RCC 7860 (cell line): ENCODE measurements around the gene AGBL1.
A peak's percentile ranks its signal among the peaks of the same experiment; 100 is the strongest.
"Not testable (repeated sequence)": the region's sequence is repeated elsewhere in the genome, so short reads cannot be mapped to it uniquely, and the experiment has no call there.

Experiments used
- DNase-seq: peaks from one replicate; pipeline ENCODE4 v3.0.0-alpha.2; 2015; ENCODE audit warnings: low spot score
- FAIRE-seq: peaks from 2 replicates; lab custom pipeline; 2012; peaks lifted over from hg19 to GRCh38; lab: Jason Lieb, UNC

AGBL1 gene

DNA sequence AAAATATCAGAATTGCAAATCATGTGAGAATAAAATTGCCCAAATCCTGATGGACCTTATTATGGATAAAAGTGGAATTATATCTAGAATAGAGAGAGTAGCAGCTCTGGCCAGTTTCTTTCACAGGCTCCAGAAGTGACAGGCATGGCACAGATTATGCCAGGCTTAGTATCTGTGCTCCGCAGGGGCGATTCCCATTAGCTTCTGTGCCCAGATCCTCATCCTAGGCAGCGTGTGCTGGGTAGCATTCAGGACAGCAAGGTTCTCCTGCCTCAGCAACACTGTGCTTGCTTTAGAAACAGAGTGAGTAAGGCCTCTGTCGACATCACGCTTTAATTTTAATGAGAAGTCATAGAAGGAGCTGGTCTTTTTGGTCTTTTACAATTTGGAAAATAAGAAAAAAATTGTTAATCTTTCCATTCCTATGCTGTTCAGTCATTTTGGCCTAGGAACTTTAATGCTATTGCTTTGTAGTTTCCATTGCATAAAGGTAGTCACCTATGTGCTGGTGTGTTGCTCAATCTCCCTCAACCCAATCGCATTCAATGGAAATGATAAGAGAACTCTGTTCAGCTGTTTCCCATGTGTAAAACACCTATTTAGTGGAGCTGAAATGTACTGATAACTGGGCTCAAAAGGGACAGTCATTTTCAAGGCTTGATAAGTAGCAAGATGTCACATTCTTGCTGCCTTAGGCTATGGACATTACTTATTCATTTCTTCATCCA, 770.1 kb downstream of the AGBL1 start:
- FAIRE-seq (no peak), DNase-seq (no peak)

DNA sequence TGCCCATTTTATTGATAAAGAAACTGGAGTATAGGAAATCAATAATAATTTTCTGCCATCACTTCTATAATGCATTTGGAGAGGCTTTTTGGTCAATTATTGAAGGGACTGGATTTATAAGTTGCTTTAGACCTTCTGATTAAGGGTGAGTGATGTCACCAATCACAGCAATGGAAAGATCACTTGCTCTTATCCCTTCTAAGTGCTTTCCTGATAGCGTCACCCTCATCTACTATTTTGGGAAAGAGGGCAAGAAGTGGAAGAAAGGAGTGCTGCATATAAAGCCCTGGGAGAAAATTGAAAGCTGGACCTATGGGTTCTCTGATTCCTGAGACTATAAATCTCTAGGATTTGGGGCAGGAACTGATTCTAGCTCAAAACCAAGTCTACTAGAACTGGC, 771.3 kb downstream of the AGBL1 start:
- no peak for FAIRE-seq

DNA sequence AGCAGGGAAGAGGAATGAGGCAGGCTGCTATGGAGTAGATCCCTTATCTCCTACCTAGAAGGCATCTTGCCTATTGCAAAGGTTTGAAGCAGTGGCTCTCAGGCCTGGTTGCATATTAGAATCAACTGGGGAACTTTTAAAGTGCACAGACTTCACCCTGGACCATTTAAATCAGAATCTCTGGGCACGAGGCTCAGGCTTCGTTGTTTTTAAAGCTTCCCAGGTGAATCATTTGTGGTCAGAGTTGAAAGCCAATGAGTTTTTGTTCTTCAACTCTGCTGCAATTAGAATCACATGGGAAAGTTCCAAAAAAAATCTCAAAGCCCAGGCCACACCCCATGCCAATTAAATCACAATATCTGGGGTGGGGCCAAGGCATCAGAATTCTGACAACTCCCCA, 773.1 kb downstream of the AGBL1 start:
- DNase-seq (no peak), FAIRE-seq (no peak)

More for the DNA sequence above, 771.3 kb downstream of the AGBL1 start:
- DNase-seq, result no peak

DNA sequence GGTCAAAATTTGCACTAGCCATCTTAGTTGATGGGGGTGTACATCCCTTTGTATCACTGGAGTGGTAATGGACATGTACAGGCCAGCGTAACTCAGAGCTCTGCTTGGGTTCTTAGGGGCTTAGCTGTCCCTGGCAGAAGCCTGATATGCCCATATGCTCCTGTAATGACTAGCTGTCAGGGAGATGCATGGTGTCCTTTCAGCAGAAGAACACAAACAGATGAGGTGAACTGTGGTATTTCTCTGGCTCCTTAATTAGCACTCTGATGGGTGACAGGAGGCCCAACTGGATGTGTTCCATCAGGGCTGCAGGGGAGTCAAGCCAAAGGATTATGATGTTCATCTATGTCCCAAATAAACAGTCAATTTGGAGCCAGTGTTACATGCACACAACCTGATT, 774.5 kb downstream of the AGBL1 start:
- no peak for DNase-seq
- FAIRE-seq, result no peak

DNA sequence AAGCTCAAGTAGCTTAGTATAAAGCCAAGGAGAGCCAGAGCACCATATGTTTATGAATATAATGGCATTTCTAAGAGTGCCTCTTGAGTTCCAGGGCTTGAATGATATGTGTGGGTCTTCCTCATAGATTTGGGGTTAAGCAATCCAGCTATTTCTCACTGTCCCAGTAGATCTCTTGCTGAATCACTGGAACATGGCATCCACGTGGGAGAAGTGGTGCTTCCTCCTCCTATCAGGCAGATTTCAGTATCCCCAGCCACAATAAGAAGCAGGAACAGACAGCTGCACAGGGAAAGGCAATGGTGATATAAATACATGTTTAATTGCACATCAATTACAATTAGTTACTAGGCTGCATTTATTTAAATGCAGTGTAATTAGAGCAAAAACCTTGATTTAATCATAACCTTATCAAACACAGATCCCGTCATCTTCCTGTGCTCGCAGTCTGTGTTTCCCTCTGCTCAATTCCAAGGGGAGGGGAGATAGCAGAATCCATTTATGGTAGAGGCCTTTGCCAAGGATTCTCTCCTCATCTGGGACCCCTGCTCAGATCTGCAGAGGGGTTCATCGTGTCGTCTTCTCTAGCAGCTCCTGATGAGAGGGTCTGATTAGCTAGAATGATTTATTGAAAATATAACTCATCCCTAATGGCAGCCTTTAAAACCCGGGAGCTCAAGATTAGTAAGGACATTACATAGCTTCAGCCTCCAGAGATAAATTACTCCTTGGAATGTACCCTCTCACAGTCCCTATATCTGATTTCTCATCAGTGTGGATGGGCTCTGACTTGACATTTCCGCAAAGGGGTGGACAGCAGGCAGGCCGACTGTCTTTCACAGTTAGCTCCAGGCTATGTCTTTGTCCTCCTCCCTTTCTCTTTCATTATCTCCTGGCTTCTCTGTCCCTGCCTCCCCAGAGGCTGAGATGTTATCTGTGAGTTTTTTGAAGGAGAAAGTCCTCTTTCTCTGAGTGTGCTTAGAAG, 775.9 kb downstream of the AGBL1 start:
- DNase-seq, result no peak
- FAIRE-seq, result no peak

DNA sequence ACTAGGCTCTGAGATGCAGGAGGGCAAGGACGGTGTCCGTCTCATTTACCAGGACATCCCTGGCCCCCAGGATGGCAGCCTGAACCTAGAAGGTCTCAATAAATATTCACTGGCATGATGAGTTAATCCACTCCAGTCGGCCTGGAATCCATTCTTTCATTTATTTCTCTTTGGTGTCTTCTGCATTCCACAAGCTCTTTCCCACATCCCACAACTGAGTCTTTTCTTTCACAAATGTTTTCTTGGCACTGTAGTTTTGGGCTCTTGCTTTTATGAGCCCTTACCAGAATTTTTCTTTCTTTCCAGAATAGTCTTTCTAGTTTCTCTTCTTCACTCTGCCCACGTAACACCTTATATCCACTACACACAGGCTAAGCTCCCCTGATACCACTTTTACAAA, 778.0 kb downstream of the AGBL1 start:
- no peak for FAIRE-seq
- no peak for DNase-seq

DNA sequence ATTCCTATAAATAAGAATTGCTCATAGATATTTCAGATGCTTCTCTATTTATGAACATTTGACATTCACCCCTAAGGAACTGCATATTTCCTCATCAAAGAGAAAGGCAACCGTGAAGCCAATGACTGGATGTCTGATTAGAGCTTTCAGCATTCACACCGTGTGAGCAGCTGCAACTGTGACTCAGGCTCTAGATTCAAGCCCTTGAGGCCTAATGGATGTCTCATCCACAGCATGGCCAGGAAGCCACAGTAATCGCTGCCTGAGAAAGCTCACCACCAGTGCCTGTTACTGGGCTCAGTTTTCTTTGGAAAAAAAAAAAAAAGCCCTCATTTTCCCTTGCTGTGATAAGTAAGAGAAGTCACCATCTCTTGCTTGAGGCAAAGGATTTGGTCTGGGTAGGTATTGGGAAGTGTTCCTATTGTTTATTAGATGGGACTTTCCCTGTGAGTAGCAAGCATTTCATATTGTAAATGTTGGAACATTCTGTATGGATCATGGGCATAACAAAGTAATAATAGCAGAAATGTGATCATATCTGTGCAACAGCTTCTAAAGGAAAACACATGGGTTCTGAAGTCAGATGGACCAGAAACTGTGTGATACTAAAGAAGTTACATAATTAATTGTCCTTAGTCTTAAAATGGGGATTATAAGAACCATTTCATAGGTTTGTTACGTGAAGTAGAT, 783.7 kb downstream of the AGBL1 start:
- no peak for FAIRE-seq
- DNase-seq, result no peak

DNA sequence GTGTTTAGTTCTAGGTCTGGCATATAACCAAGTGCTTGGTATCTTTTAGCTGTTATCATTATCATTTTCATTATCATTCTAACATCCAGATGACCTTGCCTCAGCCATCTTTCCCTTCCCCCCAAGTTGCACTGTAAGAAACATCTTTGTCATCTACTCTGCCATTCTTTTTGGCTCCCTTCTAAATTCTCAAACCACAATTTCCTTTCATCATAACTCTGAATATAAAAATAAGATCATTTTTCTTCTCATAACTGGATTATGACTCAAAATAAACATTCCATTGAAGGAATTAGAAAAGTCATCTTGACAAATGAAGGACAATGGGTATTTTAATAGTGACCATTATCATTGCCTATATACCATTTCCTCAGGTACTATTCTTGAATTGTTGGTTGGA, 786.2 kb downstream of the AGBL1 start:
- DNase-seq (no peak), FAIRE-seq (no peak)

DNA sequence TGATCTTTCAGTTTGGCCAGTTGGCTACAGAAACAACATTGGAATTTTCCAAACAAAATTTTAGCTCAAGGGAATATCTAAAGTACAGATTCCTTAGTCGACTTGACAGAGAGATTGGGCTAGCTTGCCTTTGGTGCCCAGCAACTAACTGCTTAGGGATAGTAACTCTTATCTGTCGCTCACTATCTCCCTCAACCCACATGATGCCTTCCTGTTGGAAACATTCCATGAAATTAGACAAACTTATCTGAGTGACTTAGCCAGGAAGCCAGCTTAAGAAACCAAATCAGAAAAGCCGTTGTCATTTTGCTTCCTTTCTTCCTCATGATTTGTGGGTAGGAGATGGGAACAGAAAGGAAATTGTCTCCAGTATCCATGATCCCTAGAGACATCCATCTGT, 791.2 kb downstream of the AGBL1 start:
- FAIRE-seq, result no peak
- no peak for DNase-seq

DNA sequence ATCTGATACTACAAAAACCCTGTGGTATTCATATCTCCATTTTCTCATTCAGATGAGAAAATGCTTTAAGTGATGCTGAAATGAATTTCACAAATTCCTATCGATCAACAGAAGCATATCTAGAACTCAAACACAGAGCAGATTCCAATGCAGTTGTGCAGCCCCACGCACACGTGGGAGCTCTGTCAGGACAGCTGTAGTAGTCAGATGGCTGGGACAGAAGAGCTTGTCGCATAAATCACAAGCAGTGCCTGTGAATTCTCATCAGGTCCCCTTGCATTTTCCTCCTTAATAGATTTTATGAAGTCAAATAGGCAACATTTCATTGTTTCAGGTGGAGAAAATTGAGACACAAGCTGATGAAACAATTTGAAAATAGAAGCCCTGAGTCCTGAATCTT, 792.3 kb downstream of the AGBL1 start:
- FAIRE-seq (no peak), DNase-seq (no peak)

DNA sequence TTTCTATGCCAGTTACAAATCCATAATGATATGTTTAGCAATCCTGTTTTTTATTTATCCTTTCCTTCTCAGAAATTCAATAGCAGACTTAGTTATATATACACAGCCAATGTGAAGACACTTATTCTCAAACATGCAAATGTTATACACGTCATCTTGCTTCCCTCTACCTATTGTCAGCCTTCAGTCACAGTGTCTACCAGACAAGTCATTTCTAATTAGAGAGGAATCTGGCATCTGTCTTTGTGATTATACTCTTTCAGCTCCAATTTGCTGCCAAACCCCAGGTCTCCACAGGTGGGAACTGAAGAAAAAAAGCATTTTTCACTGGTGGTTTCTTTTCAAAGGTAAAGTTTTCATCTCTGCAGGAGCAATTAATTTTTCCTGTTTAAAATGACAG, 793.1 kb downstream of the AGBL1 start:
- no peak for DNase-seq
- FAIRE-seq, result no peak

DNA sequence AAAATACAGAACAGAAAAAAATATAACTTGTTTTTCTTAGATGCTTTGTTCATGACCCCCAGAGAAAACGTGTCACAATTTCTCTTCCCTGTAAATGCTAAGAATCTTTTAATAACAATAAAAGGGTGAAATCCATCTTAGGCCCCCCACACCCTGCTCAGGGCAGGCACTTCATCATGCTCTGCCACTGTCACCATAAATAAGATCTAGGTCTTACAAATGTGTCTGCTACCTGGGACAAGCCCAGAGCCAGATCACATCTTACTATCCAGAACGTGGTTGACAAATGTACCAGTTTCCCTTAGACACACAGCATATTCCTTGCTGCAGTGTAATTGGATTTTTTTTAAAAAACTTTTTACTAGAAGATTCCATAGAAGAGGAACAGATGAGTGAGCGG, 795.4 kb downstream of the AGBL1 start:
- no peak for DNase-seq
- FAIRE-seq, result no peak

DNA sequence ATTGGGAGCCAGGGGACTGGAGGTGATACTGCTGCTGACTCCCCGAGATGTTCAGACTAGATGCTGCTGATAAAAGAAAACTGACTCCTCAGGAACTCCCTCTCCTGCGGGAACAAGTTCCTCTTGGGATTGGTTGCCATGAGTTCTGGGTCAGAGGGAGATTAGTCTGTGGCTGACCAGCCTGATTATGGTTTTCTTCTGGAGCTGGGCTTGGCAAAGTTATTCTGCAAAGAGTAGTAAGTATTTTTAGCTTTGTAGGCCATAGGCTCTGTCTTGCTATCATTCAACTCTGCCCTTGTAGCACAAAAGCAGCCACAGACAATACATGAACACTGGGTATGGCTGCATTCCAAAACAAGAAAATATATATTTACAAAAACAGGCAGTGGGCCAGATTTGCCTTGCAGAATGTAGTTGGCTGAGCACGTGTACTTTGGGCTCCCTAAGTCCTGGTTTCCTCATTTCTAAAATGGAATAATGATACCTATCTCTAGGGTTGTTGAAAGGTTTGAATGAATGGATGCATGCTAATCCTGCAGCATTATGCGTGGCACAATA, 796.8 kb downstream of the AGBL1 start:
- FAIRE-seq, result no peak
- no peak for DNase-seq

DNA sequence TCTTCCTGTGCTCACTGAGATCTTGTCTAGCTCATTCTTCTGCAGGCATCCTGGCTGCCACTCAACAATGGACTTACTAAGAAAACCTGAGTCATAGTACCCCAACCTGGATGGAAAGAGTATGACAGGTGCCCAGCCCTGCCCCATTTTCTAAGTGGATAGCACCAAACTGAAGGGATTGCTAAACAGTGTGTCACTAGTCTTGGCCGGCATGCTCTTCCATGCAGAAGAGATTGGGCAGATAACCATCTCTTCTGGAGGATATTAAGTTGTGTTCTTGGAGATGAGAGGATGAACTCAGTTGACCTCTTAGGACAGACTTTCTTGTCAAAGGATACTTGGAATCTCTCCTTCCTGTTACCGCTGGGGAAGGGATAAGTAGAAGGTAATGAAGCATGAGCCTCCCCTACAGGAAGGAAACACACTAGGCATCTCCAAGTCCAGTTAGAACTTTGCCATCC, 797.5 kb downstream of the AGBL1 start:
- FAIRE-seq (no peak), DNase-seq (peak; percentile 6)

DNA sequence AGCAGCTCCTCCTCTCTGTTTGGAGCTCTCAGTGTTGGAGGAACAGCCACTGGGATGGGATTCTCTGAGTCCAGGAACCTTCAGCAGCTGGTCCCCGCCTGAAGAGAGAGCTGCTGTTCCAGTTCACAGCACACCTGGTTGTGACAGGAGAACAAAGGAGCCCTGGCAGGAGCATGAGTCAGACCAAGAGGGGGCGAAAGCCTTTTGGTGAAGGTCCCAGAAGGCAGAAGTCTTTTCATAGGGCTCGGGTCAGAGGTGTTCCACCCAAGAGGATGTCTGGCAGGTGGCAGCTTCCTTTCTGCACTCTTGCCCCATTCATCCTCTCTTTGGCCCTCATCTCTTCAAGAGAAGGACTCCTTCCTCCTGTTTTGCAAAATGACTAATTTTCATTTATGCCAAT, 799.2 kb downstream of the AGBL1 start:
- DNase-seq, FAIRE-seq: not testable (repeated sequence)

DNA sequence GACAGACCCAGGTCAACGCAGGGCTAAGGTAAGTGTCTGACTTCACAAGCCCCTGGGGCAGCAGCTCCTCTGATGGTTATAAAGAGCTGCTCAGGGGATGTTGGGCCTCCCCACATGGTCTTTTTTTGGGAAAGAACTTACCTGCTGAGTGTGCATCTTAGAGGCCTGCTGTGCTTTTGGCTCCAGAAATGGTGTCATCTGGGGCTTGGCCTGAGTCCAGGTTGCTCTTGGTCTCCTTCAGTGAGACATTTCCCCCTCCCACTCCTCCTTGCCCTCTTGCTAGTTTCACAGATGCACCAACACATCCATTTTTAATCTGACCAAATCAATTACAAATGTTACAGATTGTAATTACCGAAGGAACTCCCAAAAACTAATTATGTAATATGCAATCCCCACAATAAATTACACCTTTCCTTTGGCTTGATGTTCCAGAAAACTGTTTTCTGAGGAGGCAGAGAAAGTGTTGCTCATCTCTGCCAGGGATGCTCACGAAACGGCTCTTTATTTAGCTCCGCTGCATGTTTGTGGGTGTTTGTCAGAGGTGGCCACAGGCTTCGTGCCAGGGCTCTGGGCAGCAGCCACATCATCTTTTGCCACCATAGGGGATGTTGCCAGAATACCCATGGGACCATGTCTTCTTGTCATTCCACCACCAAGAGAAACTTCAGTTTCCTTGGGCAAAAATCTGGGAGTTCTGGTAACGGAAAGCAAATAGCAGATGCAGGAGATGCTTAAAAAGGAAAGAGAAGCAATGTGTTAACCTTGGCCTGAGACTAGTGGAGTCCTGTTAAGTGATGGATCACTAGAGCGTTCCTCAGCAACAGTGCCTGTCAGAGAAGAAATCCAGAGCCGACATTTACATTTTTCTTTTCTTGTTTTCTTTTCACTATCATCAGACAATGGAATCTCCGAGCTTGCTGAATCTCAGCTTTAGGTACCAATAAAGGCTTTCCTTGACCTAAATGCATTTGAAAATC, 799.9 kb downstream of the AGBL1 start:
- DNase-seq (no peak), FAIRE-seq (no peak)

DNA sequence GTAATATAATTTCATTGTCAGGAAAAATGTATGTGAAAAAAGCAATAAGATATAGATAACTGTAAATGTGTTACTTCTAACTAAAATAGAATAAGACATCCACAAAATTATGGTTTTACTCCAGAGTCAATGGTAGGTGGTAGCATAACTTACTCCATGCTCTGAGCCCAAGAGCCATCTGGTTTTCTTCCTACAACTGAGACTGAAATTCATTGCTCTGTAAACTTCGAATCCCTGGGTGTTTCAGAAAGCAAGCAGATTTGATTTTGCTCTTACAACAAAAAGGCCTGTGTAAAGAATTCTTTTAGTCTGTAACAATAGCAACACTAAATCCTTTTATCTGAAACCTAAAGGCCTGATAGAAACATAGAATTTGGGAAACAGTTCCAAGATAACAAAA, 805.9 kb downstream of the AGBL1 start:
- DNase-seq (no peak), FAIRE-seq (no peak)

DNA sequence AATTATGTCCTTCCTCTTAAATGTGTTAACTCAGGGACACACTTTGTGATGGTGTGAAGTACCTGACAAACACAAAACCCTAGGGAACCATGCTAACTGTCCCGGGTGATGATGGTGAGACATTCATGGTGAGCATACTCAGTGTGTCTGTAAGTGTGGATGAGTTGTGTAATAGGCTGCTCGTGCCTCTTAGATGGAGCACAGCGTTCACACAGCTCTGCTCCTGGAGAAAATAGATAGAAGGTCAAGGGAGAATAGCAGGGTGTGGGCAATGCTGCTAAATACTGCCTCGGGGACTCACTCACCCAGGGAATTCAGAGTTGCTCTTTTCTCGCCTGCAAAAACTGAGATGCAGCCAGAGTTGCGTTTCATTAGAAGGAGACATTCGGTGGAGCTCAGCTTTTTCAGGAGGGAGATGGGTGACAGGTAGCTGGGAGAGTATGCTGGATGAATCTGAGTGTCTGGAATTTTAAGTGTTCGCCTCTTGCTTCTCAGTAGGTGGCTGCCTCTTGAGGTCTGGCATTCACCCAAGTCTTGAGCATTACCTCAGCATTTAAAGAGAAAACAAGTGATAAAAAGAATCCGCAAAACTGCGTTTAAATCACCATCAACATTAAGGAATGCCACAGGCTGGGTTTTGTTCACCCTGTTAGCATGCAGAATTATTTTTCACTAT, 813.2 kb downstream of the AGBL1 start:
- FAIRE-seq (no peak), DNase-seq (peak; percentile 61)

DNA sequence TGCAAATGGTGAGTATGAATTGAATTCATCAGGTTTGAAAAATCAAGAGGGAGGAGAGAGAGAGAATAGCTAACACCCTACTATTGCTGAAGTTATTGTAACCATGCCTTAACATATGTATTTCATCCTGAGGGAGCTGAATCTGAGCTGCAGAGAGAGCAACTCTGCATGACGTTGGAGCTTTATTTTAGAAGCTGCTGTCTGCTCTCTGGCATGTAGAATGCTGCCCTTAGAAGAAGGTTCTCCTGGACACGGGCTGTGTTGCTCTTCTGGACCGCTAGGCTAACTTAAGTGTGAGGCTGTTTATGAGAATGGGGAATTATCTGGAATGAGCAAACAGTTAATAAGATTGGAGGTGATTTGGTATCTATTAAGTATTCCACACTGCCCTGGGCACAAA, 814.6 kb downstream of the AGBL1 start:
- no peak for DNase-seq
- FAIRE-seq, result no peak
